ENCODE results near the gene RPL41.

Gene RPL41

DNA sequence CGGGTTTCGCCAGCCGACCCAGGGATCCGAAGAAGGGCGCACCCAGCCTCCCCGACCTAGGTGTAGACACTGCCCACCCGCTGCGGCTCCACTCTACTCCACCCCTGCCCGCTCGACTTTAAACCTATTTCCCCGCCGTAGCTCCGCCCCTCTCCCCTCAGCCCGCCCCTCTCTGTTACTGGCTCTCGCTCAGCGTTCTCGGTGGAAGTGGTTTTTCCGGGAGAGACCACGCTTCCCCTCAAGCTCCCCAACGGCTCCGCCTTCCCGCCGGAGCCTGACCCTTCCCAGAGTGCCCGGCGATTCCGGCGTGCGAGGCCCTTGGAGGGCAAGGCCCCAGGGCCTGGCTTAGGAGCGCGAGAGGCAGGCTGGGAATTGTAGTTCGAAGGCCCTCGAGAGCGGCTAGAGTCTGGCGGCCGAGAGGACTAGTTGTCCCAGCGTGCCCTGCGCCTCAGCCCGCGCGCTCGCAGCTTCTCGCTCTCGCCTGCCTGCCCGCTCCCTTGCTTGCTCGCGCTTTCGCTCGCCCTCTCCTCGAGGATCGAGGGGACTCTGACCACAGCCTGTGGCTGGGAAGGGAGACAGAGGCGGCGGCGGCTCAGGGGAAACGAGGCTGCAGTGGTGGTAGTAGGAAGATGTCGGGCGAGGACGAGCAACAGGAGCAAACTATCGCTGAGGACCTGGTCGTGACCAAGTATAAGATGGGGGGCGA is 12.2 kb upstream of the RPL41 start, which contains the start of gene PA2G4:
TSS of gene PA2G4 (plus strand) at position 451 of the 706 bp plus-strand sequence. CDS start at position 630, 179 bp downstream.
- TF ChIP-seq, protein P1, sequence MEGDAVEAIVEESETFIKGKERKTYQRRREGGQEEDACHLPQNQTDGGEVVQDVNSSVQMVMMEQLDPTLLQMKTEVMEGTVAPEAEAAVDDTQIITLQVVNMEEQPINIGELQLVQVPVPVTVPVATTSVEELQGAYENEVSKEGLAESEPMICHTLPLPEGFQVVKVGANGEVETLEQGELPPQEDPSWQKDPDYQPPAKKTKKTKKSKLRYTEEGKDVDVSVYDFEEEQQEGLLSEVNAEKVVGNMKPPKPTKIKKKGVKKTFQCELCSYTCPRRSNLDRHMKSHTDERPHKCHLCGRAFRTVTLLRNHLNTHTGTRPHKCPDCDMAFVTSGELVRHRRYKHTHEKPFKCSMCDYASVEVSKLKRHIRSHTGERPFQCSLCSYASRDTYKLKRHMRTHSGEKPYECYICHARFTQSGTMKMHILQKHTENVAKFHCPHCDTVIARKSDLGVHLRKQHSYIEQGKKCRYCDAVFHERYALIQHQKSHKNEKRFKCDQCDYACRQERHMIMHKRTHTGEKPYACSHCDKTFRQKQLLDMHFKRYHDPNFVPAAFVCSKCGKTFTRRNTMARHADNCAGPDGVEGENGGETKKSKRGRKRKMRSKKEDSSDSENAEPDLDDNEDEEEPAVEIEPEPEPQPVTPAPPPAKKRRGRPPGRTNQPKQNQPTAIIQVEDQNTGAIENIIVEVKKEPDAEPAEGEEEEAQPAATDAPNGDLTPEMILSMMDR (IDR thresholded peaks at IDR 0.05): no peak

- TF ChIP-seq, protein P1 (IDR thresholded peaks at IDR 0.05): no peak
Measured at GRCh38 chr12:56104815-56105608, 11.4 kb upstream of the RPL41 start.

DNA sequence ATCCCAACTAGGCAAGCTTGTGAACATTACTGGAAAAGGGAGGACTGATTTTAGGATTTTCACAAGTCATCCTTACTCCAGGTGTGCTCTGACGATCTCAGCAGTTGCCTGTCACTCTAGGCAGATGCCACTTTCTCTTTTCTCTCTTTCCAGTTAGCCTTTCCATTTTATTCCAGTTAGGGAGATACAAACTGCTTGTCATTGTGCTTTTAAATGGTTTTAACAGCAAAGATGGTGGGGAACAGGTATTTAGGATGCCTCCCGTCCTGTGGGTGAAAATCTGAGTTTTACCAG is 10.9 kb upstream of the RPL41 start:
- TF ChIP-seq, protein P1 (IDR thresholded peaks at IDR 0.05): no peak

DNA sequence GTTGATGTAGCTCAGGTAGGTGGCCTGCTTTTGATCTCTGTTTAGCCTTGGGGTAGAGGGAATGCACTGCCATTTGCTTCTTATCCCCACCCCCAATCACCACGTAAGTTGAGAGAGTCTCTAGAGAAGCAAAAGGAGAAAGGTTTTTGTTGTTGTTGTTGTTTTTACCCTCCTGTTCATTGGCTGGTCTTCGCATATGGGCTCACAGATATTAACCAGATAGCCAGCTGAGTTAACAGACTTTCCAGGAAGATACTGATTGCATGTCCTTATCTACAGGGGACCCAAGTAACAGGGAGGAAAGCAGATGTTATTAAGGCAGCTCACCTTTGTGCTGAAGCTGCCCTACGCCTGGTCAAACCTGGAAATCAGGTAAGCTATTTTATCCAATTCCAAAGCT is 9.2 kb upstream of the RPL41 start:
- TF ChIP-seq, protein P1 (IDR thresholded peaks at IDR 0.05): no peak

- TF ChIP-seq, protein P1 (IDR thresholded peaks at IDR 0.05): no peak
Measured at GRCh38 chr12:56110571-56110970, 5.9 kb upstream of the RPL41 start.

DNA sequence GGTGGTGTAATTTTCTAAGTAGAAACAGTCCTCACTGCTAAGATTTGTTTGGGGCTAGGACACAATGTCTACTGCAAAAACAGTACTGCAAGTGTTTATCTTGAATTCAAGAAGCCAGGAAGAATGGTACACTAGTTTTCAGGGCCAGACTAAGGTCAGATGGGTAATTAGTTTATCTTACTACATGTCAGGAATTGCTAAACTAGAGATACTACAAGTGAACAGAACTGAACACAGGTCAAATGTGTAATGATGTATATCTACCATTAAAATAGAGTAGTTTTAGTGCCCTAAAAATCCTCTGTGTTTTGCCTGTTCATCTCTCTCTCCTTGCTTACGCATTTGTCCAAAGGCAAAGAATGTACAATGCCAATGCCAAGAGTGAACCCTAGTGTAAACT is 2.3 kb upstream of the RPL41 start:
- TF ChIP-seq, protein P1 (IDR thresholded peaks at IDR 0.05): no peak

DNA sequence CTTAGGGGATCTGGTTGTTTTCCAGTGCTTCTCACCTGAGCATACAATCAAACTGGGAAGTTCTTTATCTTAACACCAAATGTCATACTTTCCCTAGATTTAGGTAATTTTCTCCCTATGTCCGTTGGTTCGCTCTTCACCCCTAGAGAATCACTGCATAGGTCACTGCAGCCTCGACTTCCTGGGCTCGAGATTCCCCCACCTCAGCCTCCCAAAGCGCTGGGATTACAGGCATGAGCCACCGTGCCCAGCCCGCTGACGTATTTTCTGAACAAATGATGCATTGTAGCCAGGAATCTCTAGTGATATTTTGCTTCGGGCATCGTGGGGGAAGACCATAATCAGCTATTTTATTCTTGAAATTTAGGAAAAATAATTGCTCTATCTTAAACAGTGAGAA is 1.1 kb upstream of the RPL41 start:
- TF ChIP-seq, protein P1 (IDR thresholded peaks at IDR 0.05): no peak

All from LNCAP (cell line).